DLD1 (cell line): ENCODE results near the gene MMP23B.
"Not testable (repeated sequence)": the region's sequence is repeated elsewhere in the genome, so short reads cannot be mapped to it uniquely, and the experiment has no call there.

Source experiments
- in situ Hi-C: cut with HindIII; loops from 2 replicates; pipeline ENCODE4 v1.10.0; 2017; ENCODE audit warnings: low sequenced_read_pairs

MMP23B gene

GRCh38 chr1:1664318-1664717 is 32.3 kb downstream of the MMP23B start:
- in situ Hi-C loops, result not testable (repeated sequence)

- in situ Hi-C loops, result no loop called here
Measured at GRCh38 chr1:1664941-1665814, 33.2 kb downstream of the MMP23B start.

GRCh38 chr1:1665815-1666251 is 33.9 kb downstream of the MMP23B start:
- in situ Hi-C loops, result no loop called here

GRCh38 chr1:1666526-1666925 is 34.6 kb downstream of the MMP23B start:
- in situ Hi-C loops, result no loop called here

GRCh38 chr1:1669468-1670440 is 37.8 kb downstream of the MMP23B start:
- in situ Hi-C loops, result no loop called here

DNA sequence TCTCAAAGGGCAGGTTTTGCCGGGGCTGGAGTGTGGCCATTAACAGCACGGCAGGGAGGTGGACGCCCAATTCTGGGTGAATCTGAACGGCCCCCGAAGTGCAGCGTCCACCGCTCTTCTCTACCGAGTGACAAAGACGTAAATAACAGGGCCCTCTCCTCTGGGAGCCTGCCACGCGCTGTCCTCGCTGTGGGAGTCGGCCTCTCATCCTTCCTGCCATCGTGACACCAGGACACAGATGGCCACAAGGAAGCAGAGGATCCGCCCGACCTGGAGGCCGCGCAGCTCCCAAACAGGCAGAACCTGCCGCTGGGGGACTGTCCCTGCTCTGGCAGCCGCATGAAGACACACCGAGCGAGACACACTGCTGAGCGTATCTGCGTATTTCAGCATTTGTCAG is 38.9 kb downstream of the MMP23B start:
- in situ Hi-C loops, result no loop called here

GRCh38 chr1:1671365-1672119 is 39.6 kb downstream of the MMP23B start:
- in situ Hi-C loops, result no loop called here

DNA sequence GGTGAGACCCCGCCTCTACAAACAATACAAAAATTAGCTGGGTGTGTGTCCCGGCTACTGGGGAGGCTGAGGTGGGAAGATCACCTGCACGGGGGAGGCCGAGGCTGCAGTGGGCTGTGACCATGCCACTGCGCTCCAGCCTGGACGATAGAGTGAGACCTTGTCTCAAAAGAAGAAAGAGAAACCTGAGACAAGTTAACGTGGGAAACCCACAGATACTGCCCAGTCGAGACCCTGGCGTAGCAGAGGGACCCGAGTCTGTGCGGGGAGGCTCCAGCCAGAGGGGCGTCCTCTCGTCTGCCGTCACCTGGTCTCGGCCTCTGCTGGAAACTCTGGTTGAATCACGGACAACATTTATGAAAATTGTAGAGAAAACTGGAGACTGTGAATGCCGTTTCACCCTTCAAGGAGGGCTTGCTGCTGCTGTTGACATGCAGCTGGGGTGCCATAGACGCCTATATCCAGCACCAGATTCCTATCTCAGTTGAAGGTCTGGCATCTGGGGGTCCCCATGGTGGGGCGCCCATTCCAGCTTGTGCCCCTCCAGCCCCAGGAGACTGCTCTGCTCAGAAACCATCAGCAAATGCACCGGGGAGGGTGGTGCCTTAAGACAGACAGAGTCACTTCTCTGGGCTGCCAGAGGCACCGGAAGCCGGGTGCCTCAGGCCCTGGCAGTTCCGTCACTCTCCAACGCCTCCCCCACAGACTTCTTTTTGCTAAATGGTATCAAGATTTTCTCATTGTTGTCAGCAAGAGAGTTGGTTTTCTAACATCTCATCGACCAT is 40.4 kb downstream of the MMP23B start:
- in situ Hi-C loops, result no loop called here

- in situ Hi-C loops, result not testable (repeated sequence)
Measured at GRCh38 chr1:1674806-1675205, 42.8 kb downstream of the MMP23B start.

GRCh38 chr1:1675218-1675617 is 43.2 kb downstream of the MMP23B start:
- in situ Hi-C loops, result not testable (repeated sequence)

- in situ Hi-C loops, result not testable (repeated sequence)
Measured at GRCh38 chr1:1676087-1676486, 44.1 kb downstream of the MMP23B start.

DNA sequence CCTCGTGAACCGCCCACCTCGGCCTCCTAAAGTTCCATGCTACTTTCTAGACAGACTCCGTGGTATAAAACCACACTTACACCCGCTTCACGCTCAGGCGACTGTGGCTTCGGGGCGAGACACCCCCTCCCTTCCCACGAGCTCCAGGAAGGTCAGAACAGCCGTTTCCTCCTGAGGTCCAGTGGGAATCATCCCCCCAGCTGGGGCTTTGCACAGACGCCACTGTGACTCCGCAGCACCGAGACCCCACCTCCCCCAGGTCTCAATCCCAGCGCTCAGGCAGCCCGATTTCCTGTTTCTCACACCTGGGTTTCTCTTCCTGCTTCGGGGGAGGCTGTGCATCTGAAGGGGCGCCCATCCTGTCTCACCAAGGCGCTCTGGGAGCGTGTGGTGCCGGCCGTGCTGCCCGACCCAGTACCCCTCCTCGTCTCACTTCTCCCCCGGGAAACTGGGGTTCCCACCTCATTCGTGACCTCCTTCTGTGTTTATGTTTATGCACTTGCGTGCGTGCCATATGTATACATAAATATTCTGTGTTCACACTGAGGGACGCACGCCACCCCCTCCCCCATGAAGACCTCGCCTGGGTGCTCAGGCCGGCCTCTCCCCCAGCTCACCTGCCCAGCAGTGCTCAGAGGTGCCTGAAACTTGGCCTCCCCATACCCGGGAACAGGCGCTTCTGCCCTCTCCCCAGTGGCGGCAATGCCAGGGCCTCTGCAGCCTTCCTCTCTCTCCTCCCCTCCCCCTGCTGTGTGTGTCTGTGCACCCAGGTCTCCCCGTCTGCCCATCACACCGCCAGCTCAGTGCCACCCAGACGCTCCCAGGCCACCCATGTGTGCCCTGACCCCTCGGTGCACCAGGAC is 46.0 kb downstream of the MMP23B start:
- in situ Hi-C loops, result no loop called here

- in situ Hi-C loops, result no loop called here
Measured at GRCh38 chr1:1678581-1679380, 46.8 kb downstream of the MMP23B start.

- in situ Hi-C loops, result no loop called here
Measured at GRCh38 chr1:1680031-1680911, 48.3 kb downstream of the MMP23B start.

DNA sequence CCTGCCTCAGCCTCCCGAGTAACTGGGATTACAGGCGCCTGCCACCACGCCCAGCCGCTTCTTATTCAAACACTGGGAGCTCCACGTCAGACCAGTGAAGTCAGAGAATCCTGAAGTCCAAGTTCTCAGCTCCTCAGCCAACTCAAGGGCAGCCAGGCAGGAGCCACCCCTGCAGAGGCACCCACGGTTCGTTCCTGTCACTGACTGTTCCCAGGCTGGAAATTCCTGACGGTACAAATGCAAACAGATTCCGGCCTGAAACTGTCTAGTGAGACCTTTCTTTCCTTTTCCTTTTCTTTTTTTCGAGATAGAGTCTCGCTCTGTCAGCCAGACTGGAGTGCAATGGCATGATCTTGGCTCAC is 48.9 kb downstream of the MMP23B start:
- in situ Hi-C loops, result no loop called here

DNA sequence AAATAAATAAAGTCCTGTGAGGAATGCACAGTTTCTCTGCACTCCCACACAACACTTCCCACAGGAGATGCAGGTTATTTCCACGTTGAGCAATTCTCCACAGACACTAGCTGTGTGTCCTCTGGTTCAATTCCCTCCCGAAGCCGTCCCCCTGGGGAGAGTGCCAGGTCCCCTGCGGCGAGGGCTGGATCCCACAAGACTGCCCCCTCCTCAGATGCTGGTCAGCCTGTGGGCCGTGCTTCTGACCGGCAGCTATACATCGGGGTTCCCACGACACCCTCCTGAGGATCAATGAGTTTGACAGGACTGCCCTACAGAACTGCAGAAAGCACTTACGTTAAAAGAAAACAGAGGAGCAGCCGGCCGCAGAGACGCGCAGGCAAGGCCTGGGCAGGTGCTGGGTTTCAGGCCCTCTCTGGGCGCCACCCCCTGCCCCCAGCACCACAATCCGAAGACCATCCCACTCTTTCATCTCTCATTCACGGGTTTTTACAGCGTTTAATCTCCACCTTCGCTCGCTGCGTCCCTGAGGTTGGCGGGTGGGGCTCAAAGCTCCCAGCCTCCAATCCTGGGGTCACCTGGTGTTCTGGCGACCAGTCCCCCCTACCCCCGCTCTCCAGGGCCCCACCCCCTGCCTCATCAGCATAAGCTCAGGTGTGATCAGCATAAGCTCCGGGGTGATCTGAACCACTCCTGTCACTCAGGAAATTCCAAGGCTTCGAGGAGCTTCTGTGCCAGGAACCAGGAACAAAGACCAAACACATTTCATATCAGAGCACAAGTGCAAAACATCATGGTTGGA is 51.3 kb downstream of the MMP23B start:
- in situ Hi-C loops, result no loop called here
